MM.1S (cell line): Measurements from ENCODE around the gene ARL15.

Experiments used
- CTCF ChIP-seq: fragments of 300-600 bp; sonication (generic); IDR thresholded peaks from 2 replicates; pipeline ENCODE4 v1.5.1; 2016; ENCODE audit warnings: antibody characterized with exemption, low read length, mixed read lengths
- EZH2 ChIP-seq: fragments of 300-600 bp; sonication (generic); optimal IDR thresholded peaks from 2 replicates; pipeline ENCODE3; 2017; ENCODE audit warnings: low read depth, mild to moderate bottlenecking, antibody characterized with exemption, low read length, mixed read lengths
- EZH2phosphoT487 ChIP-seq: fragments of 300-600 bp; sonication (generic); IDR thresholded peaks from 2 replicates; pipeline ENCODE4 v1.6.1; 2018; ENCODE audit warnings: antibody characterized with exemption, low read length

GRCh38 chr5:54306893-54307292 lies 3.5 kb downstream of the ARL15 start:
- TF ChIP-seq CTCF (no peak), EZH2 (no peak), EZH2phosphoT487 (no peak)
